Limb (tissue), 2 donors: Measurements from ENCODE around the gene ETS1.

Experiments used
- DNase-seq, 2 donors: peaks; one replicate each; pipeline ENCODE4 v3.0.0-alpha.2; 2016; ENCODE audit errors: extremely low spot score in 2 of 2

The ETS1 gene

DNA sequence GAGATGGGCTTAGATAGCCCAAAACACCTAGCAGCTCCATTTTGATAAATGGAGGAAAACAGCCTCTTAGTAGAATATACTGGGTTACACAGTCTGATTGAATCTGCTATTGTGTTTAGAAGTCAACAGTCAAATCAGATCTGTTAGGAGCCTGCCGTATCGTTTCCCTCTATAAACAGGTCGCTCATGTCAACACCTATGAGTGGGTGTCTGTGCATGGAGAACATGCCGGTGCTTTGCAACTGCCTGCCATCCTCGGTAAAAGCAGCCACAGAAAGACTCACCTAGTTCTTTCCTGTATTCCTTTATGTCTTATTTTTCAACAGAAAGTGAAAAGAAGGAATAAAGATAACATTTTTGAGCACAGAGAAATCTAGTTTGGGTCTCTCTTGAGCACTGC, 99.4 kb downstream of the ETS1 start:
- DNase-seq, result no peak

DNA sequence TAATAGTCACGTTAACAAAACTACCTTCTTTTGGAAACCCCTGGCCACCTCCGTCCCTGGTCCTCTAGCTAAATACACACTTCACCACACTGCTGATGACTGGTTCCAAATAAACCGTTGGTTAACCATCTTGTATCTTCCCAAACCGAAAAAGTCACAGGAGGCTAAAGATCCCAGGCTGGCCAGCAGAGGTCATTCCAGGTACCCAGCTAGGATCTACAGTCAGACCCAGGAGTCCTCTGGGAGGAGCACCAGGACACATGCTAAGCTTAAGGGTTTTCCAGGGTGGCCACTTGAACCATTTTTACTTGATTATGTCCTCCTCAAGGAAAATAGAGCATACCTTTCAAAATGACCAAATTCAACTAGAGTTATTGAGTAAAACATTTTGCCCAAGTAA, 103.2 kb downstream of the ETS1 start:
- DNase-seq, result no peak

DNA sequence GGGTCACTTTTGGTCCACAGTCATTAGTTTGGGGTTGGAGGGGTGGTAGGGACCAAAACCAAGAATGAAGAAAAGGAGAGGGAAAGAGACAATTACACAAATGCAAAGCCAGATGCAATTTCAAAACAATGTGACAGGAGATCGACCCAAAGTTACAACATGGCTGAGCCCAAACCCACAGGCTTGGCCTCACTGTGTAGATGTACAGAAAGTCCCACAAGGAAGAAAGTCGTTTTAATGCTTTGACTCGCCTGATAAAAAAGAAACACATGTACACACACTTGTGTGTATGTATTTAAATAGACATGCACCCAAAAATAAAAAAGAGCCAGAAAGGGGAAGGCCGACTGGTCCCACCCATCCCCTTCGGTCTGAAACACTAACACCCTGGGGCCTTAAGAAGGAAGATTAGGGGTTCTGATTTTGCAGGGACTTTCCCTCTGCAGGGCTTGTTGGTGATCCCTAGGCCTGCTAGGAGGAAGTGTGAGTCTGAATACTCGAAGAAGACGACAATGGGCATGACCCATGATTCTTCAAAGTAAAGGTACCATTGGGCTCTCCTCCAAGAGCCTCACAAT, 104.1 kb downstream of the ETS1 start:
- DNase-seq, result no peak

DNA sequence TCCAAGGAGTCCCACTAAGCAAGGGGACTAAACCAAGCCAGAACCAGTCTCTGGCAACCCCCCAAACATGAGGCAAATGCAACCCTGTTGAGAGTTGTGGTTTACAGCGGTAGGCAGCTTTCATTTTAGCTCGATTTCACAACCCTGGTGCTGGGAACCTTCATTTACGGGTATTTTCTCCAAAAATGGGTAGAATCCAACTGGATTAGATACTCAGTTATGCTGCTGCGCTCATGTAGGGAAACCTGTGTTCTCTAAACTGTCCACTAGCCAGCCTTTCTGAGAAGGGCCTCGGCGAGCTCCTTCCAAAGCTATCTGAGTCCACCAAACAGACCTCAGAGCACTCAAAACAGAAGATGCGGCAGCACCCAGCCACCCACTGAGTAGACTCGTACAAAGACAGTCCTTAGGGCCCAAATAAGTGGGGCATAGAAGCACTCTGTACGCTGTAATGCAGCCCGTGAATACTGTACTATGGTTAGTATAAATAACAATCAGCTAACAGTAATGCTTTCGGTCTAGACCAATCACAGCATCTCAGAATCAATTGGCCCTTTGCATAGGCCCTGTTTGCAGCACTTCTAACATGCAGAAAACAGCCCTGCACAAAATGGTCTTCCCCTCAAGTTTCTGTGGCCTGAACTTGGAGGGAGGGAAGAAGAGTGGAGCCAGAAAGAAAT, 104.7 kb downstream of the ETS1 start:
- no peak for DNase-seq

DNA sequence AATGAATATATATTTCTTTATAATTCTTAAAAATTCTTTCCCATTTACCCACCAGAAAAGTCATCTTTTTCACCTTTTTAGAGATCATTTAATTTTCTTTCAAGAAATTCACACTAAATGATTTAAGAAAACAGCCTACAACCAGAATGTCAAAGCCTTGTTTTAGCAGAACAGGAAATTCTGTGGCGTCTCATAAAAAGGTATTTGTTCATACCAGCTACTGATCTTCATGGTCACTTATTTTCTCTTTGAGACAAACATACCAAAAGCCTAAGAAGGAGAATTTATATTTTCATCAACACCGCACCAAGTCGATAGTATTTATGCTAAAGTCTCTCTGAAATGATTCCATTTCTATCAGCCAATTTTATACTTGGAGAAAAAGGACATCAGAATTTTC, 105.3 kb downstream of the ETS1 start:
- no peak for DNase-seq

DNA sequence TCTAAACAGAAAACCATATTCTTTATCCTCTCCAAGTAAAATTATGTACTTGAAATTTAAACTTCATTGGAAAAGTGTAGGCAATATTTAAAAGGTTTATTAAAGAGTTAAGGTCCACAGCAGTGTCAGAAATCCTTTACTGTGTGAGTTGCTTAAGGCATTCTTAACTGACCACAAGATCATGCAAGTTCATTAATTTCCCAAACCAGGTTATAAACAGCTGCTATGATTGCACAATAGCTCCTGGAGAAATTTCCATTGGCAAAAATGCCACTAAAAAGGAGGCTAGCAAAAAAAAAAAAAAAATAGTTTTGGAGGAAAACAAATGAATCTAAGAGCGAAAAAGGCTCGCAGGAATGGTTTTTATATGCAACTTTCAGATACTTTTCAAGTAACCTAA, 106.2 kb downstream of the ETS1 start:
- DNase-seq, result no peak

DNA sequence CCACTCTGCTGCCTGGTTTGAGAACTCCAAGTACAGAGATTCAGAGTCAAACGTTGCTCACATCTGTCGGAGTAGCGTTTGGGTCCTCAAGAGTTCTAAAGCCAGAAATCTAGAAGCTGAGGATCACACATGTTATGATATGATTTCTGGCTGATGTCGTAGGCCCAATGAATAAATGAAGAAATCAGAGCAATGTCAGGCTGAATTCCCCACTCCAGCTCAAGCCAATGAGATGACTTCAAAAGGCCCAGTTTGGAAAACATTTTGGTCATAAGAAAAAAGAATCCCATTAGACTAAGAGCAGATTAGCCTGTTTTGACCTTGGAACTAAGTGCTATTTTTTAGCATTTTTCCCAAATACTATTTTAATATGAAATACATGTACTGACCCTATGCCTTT, 106.7 kb downstream of the ETS1 start:
- DNase-seq, result no peak

DNA sequence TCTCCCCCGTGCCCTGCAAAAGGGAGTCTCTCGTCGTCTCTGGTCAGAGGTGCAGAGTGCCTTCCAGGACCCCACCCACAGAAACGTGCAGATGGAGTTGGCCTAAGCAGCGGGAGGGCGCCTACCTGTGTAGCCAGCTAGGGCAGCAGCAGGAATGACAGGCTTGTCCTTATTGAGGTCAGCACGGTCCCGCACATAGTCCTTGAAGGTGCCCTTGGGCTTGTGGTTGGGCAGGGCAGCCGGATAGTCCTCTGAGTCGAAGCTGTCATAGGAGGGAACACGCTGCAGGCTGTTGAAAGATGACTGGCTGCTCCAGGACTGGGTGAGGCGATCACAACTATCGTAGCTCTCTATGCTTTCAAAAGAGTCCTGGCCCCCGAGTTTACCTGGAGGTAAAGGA, 107.3 kb downstream of the ETS1 start:
- no peak for DNase-seq

DNA sequence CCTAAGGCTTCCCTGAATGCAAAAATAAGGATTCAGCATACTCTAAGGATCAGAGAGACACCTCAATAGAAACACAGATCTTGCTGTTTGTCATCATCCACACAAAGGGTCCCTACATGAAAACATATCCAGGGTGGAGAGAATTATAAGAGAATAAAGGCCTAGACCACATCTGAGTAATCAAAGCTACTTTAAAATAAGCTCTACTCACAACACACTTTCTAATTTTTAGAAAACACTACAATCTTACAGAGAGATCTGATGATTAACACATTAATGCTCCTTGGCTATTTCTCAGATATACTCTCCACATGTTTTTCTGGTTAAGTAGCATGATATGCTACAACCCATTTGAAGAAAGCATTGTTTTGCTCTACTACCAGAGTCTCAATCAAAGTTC, 108.2 kb downstream of the ETS1 start:
- DNase-seq, result no peak

DNA sequence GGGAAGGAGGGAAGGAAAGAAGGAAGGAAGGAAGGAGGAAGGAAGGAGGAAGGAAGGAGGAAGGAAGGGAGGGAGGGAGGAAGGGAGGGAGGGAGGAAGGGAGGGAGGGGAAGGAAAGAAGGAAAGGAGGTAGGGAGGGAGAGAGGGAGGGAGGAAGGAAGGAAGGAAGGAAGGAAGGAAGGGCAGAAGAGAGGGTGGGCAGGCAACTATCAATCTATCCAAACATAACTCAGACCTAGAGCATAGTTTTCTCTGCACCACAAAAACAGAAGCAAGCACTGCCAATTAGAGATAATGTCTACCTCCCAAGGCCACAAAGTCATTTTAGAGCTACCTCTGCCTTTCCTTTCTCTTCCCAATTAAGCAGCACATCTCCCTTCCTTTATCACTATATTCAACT, 109.1 kb downstream of the ETS1 start:
- DNase-seq, result no peak

DNA sequence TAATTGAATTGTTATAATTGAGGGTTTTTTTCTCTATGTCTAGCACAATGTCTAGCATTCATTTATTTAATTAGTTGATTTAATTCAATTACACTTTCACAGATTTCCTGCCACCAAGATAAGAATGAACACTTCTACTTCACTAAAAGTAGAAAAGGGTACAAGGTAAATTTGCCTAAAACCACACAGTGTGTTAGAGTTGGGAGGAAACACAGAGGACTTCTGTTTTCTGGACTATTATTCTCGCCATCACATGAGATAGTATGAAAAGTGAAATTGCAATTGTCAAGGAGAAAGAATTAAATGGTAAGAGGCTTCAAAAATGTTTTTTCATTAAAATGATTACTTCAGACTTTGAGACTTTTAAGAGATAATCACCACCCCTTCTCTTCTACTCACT, 109.5 kb downstream of the ETS1 start:
- DNase-seq, result no peak

DNA sequence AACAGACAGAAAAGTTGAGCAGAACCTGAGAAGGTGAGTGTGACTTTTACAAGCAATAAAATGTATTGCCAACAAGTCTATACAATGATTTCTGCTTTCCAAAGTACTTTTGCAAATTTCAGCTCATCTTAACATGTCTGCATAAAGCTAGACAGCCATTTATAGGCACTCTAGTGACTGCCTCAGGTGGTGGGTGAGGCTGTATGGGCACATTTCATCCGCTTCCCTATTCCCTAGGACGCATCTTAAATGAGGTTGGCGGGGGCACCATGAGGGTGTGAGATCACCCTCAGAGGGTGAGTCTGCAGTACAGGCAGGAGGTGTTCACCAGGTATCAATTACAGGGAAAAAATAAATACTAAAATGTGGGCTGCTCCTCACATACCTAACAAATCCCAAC, 110.1 kb downstream of the ETS1 start:
- DNase-seq, result no peak

DNA sequence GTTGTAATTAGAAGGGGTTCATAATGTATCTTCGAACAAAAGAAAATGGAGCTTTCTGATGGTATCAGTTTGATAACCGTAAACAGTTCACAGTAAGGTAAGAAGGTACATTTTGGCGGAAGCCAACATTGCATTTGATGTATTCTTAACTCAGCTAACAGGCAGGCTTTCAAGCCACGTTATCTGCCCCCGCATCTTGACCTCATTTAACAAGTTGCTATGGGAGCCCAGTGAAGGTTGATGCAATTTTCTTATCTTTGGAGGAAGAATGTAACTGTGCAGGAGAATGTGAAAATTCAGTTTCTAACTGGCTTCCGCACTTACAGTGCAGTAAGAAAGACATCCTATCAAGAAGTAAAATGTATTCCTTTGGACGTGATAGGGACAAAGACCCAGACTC, 110.6 kb downstream of the ETS1 start:
- DNase-seq, result no peak

DNA sequence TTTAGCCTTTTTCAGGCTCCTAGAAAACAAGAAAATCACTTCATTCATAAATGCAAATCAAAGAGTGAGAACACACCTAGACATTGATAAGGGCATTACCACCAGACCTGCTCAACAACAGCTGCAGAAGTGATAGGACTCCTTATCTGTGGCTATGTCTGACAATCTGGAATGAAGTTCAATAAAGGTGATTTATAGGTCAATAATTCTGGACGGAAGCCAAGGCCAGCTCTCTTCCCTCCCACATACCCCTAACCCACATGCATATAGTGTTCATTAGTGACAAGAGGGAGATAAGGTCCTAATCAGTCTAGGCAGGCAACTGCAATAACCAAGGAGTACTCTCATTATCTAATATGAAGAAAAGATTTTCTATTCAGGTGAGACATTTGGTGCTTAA, 111.3 kb downstream of the ETS1 start:
- DNase-seq, result no peak

DNA sequence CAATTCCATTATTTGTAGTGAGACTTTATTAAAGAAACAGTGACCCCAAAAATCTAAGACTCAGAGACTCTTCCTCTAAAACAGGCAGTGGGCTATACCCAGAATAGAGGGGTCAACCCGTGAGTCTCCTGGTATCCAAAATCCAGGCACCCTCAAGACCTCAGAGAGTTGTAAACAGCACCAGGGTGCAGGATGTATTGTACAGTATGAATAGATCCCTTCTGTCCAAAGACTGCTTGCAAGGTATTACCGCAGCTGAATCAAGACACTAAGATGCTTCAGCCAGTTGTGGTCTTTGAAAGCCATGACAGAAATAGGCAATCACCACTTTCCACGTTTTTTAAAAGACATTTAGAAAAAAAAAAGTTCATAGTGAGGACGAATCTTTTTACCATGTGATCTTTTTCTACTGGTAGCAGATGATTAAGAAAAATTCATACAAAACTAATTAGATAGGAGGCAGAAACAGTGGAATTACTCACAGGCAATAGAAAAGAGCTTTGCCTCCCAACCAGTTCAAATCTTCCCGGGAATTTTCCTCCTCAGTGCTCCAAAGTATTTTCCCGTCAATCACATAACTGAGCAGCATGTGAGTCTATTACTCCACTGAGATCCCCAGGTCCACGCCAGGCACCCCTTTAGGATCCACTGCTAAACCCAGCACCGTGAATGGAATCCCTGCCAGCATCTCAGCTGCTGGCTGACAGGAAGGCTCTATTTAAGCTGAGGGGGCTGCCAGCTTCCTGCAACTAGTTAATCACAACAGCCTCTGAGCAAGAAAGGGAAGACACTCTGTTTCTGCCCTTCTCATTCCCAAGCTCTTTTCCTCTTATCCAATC, 113.1 kb downstream of the ETS1 start:
- DNase-seq, result no peak

DNA sequence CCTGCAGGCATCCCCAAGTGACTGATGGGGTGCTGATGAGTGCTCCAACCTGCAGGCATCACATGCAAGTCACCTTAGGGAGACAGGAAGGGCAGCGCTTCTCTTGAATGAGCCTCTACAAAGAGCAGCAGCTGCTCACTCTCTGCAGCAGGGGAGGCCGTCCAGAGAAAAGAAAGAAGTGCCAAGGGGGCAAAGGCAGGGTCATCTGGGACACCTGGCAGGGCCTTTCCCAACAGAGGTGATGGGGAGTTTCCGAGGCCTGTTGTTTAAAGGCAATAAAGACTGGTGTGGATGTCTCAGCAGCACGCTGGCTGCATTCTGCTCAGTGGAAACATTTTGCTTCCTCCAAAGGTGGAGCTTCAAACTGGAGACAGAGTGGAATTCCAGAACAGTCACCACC, 113.7 kb downstream of the ETS1 start:
- DNase-seq, result no peak

DNA sequence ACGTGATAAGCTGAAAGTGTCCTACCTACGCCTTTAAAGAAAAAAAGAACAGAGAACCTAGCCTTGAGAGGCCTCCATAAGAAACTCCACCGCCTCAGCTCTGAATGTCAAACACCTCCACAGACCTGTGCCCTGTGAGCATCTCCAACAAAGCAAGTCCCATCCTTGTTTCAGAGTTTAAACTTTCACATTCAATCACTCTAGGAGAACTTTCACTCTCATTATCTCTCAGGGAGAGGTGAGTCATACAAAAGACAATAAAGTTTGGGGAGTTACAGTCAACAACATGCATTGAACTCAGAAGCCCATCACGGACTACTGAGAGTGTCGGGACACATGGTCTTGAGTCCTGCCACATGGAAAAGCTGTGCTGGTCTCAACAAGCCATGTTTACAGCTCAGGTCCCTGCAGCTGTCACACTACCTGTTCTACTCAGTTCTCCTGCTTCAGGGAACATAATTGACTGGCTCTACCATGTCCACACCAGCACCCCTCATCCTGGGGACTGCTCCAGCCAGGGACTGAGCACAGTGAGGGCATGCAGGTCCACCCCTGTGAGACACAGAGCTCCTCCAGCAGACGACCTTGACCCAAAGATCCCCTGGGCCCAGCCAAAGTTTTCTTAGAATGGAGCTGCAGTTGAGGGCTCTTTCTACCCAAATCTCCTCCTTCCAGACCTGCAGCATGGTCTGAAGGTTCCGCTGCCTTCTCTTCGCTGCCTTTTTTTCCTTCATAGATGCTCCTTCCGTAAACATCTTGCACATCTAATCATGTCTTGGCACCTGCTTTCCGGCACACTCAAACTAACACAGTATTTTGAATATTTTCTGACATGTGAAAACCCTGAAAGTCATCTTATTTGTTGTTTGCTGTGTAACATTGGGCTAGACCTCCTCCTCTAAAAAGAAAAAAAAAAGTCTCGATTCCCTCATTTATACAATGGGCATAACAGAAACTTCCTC, 114.9 kb downstream of the ETS1 start:
- no peak for DNase-seq

DNA sequence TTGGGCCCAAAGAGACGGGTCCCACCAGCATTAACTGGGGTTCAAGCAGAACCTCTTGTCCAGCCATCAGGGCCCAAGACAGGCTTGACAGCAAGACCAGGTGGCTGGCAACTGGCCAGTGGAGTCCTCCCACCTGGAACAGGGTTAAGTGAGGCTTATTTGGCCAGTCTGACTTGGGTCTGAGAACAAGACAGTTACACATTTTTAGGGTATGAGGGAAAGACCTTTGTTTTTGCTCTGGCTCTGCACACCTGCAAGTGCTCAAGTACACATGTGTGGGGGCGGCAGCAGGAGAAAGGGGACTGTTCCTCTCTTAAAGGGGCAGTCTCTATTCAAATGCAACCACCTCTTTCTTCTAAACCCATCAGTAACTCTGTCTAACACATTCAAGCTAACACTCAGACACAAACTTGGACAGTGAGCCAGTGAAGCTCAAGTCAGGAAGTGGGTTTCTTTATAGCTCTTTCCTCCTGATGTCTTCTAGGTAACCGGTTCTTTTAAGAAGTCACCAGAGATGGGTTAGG, 116.2 kb downstream of the ETS1 start:
- DNase-seq, result no peak

DNA sequence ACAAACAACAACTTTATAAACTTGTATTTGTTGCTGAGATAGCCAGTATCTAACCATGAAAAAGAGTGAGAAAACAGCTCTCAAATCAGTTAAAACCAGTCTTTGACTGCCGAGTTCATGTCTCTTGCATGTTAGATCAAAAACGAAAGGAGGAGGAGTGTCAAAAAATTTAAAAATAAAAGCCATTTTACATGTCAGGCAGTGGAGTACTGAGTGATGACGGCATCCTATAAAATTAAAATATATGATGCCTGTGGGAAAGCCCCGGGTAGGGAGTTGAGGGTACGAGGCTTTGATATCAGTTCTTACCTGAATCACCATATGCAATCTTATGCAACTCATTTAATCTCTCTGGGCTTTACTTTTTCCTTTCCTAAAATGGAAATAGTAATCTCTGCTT, 117.3 kb downstream of the ETS1 start:
- no peak for DNase-seq

DNA sequence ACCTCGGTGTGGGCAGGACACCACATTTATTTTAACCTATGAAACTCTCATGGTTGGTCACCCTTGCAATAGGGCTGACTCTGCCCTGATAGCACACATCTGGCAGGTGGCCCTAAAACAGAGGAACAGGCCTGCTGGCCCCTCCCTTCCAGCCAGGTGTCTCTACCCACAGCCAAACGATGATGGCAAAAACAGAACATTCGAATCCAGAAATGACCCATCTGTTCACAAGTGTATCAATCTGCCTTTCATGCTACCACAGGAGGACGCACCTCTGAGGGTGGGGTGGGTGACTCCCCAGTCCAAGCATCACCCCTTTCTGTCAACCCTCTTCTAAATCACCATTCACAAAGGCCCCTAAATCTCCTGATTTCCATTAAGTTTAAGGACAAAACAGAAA, 118.1 kb downstream of the ETS1 start:
- no peak for DNase-seq

DNA sequence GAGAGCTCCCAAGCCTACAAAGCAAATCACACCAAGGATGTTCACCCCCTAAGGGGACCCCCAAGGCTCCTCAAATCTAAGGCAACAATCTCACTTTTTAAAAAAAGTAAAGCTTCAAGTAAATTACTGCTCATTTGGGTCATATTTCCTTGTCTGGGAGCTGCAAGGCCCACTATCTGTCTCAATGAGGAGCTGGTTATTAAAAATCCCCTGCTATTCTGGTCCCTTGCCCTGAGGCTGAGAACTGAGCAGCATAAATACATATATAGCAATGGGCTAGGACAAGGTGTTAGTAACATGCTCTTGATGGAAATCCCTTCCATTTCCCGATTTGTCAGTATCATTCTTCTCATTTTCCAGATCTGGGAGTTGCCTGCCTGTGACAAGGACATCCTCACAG, 119.2 kb downstream of the ETS1 start:
- DNase-seq, result no peak
